ENCODE data around the gene ADAM11. TPM values are rescaled to one million over a fixed set of nuclear protein-coding genes. Genes with fewer than 3 reads are reported as not detected.

Gene ADAM11
- total RNA-seq, 8 experiments from 2014 or later = 0.15 to 10.1 (median 4.3) TPM

DNA sequence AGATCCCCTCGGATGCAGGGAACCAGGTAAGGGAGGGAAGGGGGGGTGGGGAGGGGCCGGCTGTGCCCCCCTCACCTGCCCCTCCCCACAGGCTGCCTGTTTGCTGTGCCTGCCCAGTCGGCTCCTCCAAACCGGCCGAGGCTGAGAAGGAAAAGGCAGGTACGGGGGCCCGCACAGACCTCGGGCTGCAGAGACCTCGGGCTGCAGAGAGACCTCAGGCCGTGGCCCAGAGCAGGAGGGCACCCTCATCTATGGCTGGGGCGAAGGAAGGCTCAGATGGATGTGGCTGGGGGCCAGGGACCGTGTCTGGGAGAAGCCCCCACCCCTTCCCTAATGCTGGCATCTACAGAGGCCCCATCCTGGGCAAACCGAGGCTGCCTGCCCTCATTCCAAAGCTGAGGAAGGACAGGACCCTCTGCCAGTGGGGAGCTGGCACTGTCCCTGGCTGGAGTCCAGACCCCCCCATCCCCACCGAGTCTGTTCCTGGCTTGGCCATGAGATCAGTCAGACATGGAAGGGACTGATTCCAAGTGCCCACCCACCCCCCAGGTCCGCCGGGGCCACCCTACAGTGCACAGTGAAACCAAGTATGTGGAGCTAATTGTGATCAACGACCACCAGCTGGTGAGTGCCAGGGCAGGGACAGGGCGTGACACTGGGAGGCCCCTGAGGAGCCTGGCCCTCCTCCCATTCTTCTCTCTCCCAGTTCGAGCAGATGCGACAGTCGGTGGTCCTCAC lies 13.7 kb downstream of the ADAM11 start:
- ATAC-seq (replicated peaks in 6 of 8) = no peak
- in situ Hi-C loops (cut with MboI; ENCODE audit: low pct_unique_long_range_greater_than_20kb in 2 of 9, low sequenced_read_pairs in 9 of 9, unreplicated experiment in 9 of 9) = loop anchor here in 4 of 9 experiments (10.0 to 25.0 kb wide), 2 partner anchors 90 to 92 kb away; no protein-coding TSS in a partner anchor
- WGBS, 10 experiments = 71% methylated on average over 4 of the region's 21 CpGs; no CpG with 5 or more reads in 9 of the 10 experiments
- H3K4me3 ChIP-seq = no peak overlapping the region
- no peak overlapping the region for H3K27ac ChIP-seq
- H3K4me1 ChIP-seq (replicated peaks in 1 of 2) = peaks cover 0 to 9% of the 10 kb centered on the region in 2 donors

DNA sequence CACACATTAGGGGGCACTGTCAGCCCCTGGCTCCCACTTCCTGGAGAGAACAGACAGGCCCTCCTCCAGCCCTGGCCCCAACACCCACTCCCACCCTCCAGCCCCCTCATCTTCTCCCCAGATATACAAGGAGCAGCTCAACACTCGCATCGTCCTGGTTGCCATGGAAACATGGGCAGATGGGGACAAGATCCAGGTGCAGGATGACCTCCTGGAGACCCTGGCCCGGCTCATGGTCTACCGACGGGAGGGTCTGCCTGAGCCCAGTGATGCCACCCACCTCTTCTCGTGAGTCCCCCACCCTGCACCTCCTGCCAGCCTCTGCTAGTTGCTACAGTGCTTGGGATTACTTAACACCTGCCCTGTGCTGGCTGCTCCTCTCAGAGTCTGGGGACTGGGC lies 14.4 kb downstream of the ADAM11 start:
- in situ Hi-C loops (cut with MboI; ENCODE audit: low pct_unique_long_range_greater_than_20kb in 2 of 9, low sequenced_read_pairs in 9 of 9, unreplicated experiment in 9 of 9) = loop anchor here in 4 of 9 experiments (10.0 to 25.0 kb wide), 2 partner anchors 89 to 92 kb away; no protein-coding TSS in a partner anchor
- no peak overlapping the region for H3K27ac ChIP-seq
- peaks cover 0 to 9% of the 10 kb centered on the region in 2 donors for H3K4me1 ChIP-seq (replicated peaks in 1 of 2)
- ATAC-seq (replicated peaks in 6 of 8) = no peak
- no peak overlapping the region for H3K4me3 ChIP-seq
- no CpG with 5 or more reads among the region's 6 CpGs for WGBS, 10 experiments

- H3K4me3 ChIP-seq = peak overlapping the region; percentile 34 to 55 (median 44)
- in situ Hi-C loops (cut with MboI; ENCODE audit: low pct_unique_long_range_greater_than_20kb in 2 of 9, low sequenced_read_pairs in 9 of 9, unreplicated experiment in 9 of 9) = loop anchor here in 4 of 9 experiments (10.0 to 25.0 kb wide), 2 partner anchors 88 to 90 kb away; no protein-coding TSS in a partner anchor
- ATAC-seq (replicated peaks in 6 of 8) = peak; percentile 10 to 50 (median 30)
- WGBS, 10 experiments = 0 to 60% (median 2%) methylated on average over 1 to 5 of the region's 42 CpGs; no CpG with 5 or more reads in 6 of the 10 experiments
- peak overlapping the region; percentile 16 to 41 for H3K27ac ChIP-seq
- H3K4me1 ChIP-seq (replicated peaks in 1 of 2) = peaks cover 8 to 17% of the 10 kb centered on the region in 2 donors
Observed at GRCh38 chr17:44774271-44775135, 15.7 kb downstream of the ADAM11 start.

DNA sequence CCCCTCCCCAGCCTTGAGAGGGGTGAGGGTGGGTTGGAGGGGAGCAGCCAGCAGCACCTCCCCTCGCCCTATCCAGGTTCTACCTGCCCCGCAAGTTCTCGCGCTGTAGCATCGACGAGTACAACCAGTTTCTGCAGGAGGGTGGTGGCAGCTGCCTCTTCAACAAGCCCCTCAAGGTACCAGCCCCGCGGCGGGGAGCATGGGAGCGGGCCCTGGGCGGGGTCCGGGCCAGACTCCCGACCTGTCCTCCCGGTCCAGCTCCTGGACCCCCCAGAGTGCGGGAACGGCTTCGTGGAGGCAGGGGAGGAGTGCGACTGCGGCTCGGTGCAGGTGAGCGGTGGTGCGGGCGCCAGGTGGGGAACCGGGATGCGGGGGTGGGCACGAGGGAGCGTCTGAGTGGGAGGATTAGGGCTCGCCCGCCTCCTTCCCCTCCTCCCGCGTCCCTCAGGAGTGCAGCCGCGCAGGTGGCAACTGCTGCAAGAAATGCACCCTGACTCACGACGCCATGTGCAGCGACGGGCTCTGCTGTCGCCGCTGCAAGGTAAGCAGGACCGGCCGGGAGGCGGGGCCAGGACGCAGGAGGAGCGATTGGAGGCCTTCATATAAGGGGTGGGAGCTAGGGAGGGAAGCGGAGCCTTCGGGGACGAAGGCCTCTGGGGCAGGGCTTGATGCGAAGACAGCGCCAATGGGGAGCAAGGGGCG lies 16.5 kb downstream of the ADAM11 start:
- Histone ChIP-seq H3K4me1 (replicated peaks in 1 of 2) (peaks cover 10 to 19% of the 10 kb centered on the region in 2 donors), H3K4me3 (peak overlapping the region; percentile 34 to 55 (median 44)), H3K27ac (peak overlapping the region; percentile 1 to 41)
- 1% methylated on average over 13 of the region's 50 CpGs; no CpG with 5 or more reads in 9 of the 10 experiments for WGBS, 10 experiments
- in situ Hi-C loops (cut with MboI; ENCODE audit: low pct_unique_long_range_greater_than_20kb in 2 of 9, low sequenced_read_pairs in 9 of 9, unreplicated experiment in 9 of 9) = loop anchor here in 3 of 9 experiments (10.0 kb wide), 1 partner anchor 90 kb away; no protein-coding TSS in a partner anchor
- peak; percentile 83 to 92 (median 88) for ATAC-seq (replicated peaks in 6 of 8)

DNA sequence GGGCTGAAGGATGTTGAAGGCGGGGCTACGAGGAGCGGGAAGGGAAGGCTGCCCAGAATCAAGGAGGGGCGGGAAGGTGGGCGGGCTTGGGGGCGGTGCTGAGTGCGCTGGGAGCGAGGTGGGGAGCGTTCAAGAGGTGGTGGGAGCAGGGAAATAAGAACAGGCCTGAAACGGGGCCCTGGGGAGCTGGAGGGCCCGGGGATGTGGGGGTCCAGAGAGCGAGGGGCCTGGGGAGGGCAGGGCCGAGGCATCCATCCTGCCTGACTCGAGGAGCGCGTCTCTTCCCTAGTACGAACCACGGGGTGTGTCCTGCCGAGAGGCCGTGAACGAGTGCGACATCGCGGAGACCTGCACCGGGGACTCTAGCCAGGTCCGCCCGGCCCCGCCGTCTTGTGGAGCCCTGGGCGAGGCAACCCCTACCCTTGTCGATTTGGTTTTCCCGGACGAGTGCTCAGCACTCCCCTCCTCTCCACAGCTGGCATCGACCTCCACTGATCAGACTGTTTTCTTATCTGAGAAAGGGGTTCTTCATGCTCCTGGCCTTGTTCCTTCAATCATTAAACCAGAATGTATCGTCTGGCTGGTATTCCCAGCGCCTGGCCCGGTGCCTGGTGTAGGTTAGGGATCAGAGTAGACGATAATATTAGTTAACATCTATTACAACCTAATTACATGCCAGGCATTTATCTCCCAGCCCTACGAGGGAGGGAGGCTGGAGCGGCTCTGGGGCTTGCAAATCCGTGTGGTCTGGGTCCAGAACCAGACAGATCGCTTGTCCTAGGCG lies 17.2 kb downstream of the ADAM11 start:
- peak in 6 of 8 experiments; percentile 24 to 52 (median 36) for ATAC-seq (replicated peaks in 6 of 8)
- H3K4me3 ChIP-seq = peak overlapping the region; percentile 34 to 55 (median 44)
- H3K4me1 ChIP-seq (replicated peaks in 1 of 2) = peaks cover 10 to 19% of the 10 kb centered on the region in 2 donors
- peak overlapping the region; percentile 28 to 44 for H3K27ac ChIP-seq
- in situ Hi-C loops (cut with MboI; ENCODE audit: low pct_unique_long_range_greater_than_20kb in 2 of 9, low sequenced_read_pairs in 9 of 9, unreplicated experiment in 9 of 9) = loop anchor here in 3 of 9 experiments (10.0 kb wide), 1 partner anchor 89 kb away; no protein-coding TSS in a partner anchor
- WGBS, 10 experiments = 24 to 80% (median 25%) methylated on average over 3 to 14 of the region's 43 CpGs; no CpG with 5 or more reads in 6 of the 10 experiments

- 83 to 98% methylated on average over 2 to 9 of the region's 19 CpGs; no CpG with 5 or more reads in 8 of the 10 experiments for WGBS, 10 experiments
- no peak for ATAC-seq (replicated peaks in 6 of 8)
- H3K4me3 ChIP-seq = no peak overlapping the region
- peaks cover 10 to 19% of the 10 kb centered on the region in 2 donors for H3K4me1 ChIP-seq (replicated peaks in 1 of 2)
- in situ Hi-C loops (cut with MboI; ENCODE audit: low pct_unique_long_range_greater_than_20kb in 2 of 9, low sequenced_read_pairs in 9 of 9, unreplicated experiment in 9 of 9) = loop anchor here in 3 of 9 experiments (10.0 kb wide), 1 partner anchor 88 kb away; no protein-coding TSS in a partner anchor
- no peak overlapping the region for H3K27ac ChIP-seq
Observed at GRCh38 chr17:44776628-44777393, 18.0 kb downstream of the ADAM11 start.

GRCh38 chr17:44777394-44778348 lies 18.9 kb downstream of the ADAM11 start:
- in situ Hi-C loops (cut with MboI; ENCODE audit: low pct_unique_long_range_greater_than_20kb in 2 of 9, low sequenced_read_pairs in 9 of 9, unreplicated experiment in 9 of 9) = loop anchor here in 3 of 9 experiments (10.0 kb wide), 1 partner anchor 87 kb away; no protein-coding TSS in a partner anchor
- ATAC-seq (replicated peaks in 6 of 8) = no peak
- no peak overlapping the region for H3K4me3 ChIP-seq
- 50 to 95% (median 53%) methylated on average over 2 to 4 of the region's 20 CpGs; no CpG with 5 or more reads in 7 of the 10 experiments for WGBS, 10 experiments
- no peak overlapping the region for H3K27ac ChIP-seq
- H3K4me1 ChIP-seq (replicated peaks in 1 of 2) = peaks cover 16 to 19% of the 10 kb centered on the region in 2 donors

DNA sequence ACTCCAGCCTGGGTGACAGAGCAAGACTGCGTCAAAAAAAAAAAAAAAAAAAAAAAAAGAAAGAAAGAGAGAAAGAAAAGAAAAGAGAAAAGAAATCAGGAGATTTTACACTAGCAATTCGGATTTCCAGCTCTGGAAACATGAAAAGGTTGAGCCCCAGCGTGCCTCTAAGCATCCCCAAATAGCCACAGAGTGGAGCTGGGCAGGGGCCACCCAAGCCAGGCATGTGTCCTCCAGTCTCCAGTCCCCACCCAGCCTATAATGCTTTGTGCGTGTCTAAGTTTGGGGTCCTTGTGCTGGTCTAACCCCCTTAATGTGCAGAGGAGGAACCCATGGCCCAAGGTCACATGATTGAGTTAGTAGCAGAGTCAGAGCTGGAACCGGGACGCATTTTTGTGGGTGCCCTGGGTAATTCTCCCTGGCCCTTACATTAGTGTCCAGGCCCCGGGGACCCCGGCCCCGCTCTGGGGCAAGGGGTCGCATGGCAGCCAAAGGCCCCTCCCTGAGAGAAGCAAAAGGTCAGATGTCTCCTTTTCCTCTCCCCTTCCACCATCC lies 19.9 kb downstream of the ADAM11 start:
- peaks cover 12 to 16% of the 10 kb centered on the region in 2 donors for H3K4me1 ChIP-seq (replicated peaks in 1 of 2)
- in situ Hi-C loops (cut with MboI; ENCODE audit: low pct_unique_long_range_greater_than_20kb in 2 of 9, low sequenced_read_pairs in 9 of 9, unreplicated experiment in 9 of 9) = loop anchor here in 3 of 9 experiments (10.0 kb wide), 1 partner anchor 86 kb away; no protein-coding TSS in a partner anchor
- ATAC-seq (replicated peaks in 6 of 8) = no peak
- peak overlapping the region in 1 of 2 donors; percentile 42 for H3K27ac ChIP-seq
- H3K4me3 ChIP-seq = no peak overlapping the region
- 20 to 100% (median 66%) methylated on average over 1 to 4 of the region's 10 CpGs; no CpG with 5 or more reads in 2 of the 10 experiments for WGBS, 10 experiments

- H3K4me3 ChIP-seq = peak overlapping the region in 3 of 5 donors; percentile 7 to 17 (median 9)
- in situ Hi-C loops (cut with MboI; ENCODE audit: low pct_unique_long_range_greater_than_20kb in 2 of 9, low sequenced_read_pairs in 9 of 9, unreplicated experiment in 9 of 9) = loop anchor here in 3 of 9 experiments (10.0 kb wide), 1 partner anchor 85 kb away; no protein-coding TSS in a partner anchor
Observed at GRCh38 chr17:44779211-44780025, 20.6 kb downstream of the ADAM11 start.

More at GRCh38 chr17:44779211-44780025, 20.6 kb downstream of the ADAM11 start:
- peak overlapping the region; percentile 17 to 42 for H3K27ac ChIP-seq
- peak; percentile 35 to 58 (median 44) for ATAC-seq (replicated peaks in 6 of 8)
- 0 to 92% (median 60%) methylated on average over 1 to 2 of the region's 36 CpGs; no CpG with 5 or more reads in 7 of the 10 experiments for WGBS, 10 experiments
- H3K4me1 ChIP-seq (replicated peaks in 1 of 2) = peaks cover 12 to 16% of the 10 kb centered on the region in 2 donors
